Stimulated activated CD4-positive, alpha-beta T cell treated with anti-CD3 and anti-CD28 coated beads, Interleukin-12 subunit alpha, Interleukin-12 subunit beta, amount 100 ng/mL, for 4 hours (primary cell): ENCODE data around the gene SETDB2.
"Not testable (repeated sequence)": the region's sequence is repeated elsewhere in the genome, so short reads cannot be mapped to it uniquely, and the experiment has no call there.

Experiments
- DNase-seq: peaks from one replicate; pipeline ENCODE4 v3.0.0-alpha.2; 2020

SETDB2 gene

DNA sequence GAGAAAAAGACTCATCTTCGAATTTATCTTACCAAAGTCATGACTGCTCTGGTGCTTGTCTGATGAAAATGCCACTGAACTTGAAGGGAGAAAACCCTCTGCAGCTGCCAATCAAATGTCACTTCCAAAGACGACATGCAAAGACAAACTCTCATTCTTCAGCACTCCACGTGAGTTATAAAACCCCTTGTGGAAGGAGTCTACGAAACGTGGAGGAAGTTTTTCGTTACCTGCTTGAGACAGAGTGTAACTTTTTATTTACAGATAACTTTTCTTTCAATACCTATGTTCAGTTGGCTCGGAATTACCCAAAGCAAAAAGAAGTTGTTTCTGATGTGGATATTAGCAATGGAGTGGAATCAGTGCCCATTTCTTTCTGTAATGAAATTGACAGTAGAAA is 32.5 kb downstream of the SETDB2 start:
- DNase-seq: no peak

DNA sequence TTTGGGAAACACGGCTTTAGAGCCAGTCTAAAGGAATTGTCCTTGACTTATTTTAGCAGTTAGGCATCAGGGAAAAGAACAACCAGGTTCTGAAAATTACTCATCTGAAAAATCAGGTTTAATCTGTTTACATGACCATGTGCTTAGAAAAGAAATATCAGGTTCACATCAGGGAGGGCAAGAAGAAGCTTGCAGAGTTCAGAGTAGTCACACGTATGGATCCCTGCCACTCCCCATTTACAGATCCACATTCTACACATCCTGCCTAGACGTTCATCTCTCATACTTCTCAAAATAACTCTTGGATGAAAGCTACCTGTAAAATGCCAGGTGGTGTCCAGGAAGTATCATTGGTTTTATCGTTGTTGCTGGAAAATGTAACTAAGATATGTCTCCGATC is 37.7 kb downstream of the SETDB2 start:
- DNase-seq: no peak

DNA sequence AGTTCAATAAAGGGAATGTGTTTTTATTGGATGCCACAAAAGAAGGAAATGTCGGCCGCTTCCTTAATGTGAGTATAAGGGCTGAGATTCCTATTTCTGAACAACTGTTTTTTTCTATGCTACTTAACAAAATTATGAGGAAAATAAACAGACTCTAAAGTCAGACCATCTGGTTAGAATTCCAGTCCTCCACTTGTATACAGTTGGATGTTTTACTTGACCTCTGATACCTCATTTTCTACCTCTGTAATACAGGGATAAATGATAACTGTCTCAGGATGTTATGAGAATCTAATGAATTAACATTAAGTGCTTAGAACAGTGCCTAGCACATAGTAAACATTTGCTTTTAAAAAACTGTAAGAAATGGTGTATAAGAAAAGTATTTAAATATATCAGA is 44.5 kb downstream of the SETDB2 start:
- DNase-seq: no peak

DNA sequence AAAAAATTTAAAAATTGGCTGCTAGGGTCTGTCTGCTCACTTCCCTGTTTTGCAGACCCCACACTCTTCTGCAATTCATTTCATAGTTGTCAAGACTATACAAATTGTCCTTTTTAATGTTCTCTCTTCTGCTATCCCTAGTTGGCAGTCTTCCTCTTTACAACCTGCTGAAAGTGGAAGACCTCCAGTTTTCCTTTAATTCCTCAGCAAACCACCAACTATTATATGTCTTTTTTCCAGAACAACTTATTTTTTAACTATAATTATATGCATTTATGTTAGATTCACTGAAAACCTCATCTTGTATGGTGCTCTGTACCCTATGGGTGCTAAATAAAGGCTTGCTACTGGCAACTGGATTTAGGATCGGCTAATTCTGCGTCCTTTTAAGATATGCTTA is 50.6 kb downstream of the SETDB2 start:
- no peak for DNase-seq

DNA sequence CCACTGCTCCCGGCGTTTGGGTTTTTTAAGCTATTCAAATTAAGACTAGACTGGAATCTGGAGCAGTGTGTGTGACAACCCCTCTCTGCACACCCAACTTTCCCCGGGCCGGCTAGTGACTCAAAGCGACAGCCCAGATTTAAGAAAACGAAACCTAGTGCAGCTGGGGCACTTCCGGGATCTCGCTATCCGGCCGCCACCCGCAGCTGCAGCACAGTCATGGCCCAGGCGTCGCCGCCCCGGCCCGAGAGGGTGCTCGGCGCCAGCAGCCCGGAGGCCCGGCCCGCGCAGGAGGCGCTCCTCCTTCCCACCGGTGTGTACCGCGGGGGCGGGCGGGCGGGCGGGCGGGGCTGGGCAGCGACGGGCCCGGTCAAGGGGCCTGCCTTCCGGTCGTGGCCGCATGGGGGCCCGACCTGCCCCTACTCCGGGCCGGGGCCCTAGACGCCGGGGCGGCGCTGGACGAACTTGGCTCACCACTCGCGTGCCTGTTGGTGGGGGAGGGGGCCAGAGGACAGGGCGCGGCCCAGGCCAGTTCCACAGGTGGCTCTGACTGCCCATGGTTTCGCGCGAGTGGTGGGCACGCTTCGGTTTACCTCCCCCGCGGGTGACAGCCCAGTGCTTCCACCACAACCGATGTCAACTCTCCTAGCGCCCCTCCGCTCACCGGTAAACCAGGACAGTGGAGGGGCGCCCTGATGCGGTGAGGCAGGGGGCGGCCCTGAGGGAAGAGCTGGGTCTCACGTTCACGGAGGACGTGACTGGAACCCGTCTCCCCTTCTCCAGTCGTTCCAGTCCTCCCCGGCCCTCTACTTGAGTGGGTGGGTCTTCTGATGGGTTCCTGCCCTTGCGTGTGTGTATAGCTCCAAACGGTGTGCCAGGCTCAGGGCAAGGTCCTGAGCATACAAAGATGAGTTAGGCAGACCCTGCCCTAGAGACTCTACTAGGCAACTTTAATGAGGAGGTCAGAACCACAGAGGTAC is 52.0 kb downstream of the SETDB2 start, which contains the start of gene PHF11:
Gene PHF11, plus strand, starts transcription at position 171 of the 980 bp plus-strand sequence. Its CDS starts 49 bp downstream, at position 220.
- peak; percentile 82 for DNase-seq

DNA sequence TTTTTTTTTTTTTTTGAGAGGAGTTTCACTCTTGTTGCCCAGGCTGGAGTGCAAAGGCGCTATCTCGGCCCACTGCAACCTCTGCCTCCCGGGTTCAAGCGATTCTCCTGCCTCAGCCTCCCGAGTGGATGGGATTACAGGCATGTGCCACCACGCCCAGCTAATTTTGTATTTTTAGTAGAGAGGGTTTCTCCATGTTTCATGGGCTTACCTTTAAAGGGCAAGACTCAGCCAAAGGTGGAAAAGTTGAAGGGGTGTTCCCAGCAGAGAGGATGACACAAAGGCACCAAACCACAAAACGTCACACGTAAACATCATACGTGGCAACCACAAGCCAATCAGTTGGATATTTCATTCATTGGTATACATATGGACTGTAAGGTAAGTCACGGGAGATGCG is 52.8 kb downstream of the SETDB2 start:
- not testable (repeated sequence) for DNase-seq

DNA sequence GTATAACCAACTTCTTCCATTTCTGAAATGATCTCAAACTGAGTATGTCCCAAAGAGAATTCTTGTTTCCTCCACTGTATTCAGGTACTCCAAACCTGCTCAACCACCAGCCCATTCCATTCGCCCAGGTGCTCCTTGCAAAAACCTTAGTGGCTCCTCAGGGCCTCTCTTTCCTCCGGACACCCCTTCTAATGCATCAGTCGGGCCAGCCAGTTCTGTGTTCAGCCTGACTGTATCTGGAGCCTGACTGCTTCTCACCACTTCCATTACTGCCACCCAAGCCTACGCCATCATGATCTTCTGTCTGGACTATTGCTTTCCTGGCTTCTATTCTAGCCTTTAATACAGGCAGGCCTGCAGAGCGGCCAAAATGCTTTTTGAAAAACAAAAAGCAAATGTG is 53.2 kb downstream of the SETDB2 start:
- DNase-seq: no peak

DNA sequence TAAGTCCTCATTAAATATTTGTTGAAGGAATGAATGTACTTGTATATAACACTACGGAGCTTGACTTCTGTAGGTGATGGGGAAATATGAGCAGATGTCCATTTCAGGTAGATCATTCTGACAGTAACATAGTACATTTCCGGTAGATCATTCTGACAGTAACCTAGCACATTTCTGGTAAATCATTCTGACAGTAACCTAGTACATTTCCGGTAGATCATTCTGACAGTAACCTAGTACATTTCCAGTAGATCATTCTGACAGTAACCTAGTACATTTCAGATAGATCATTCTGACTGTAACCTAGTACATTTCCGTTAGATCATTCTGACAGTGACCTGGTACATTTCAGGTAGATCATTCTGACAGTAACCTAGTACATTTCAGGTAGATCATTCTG is 54.1 kb downstream of the SETDB2 start:
- no peak for DNase-seq

DNA sequence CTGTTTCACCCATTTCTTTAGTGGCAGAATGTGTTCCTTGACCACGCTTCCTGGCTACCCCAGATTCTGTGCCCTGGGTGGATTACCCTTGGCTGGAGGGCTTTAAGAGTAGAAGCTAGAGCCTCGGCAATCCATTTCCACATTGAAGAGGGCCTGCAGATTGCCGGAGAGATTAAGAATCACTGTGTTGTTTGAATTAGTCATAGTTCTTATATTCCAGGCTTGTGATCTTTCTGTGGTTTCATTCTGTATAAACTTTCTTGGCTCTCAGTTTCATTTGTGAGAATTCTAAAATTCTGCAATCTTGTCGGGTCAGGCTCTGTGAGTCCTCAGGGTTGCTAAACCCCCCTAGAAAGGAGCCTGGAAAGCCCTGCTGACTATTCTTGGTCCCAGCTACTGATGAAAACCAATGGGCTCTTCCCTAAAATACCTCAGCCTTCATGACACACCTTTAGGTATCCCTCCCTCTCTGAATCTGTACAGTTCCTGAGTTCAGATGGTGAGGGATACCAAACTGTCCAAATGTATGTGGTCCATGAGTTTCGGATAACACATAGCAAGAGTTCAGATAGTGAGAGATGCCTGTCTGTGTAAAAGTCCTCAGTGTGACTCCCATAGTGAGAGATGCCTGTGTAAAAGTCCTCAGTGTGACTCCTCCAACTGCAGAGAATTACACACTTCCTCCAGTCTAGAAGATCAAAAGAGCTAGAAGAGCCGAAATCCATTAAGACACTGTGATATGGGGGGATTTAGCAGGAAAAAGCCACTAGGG is 56.0 kb downstream of the SETDB2 start:
- DNase-seq: no peak

DNA sequence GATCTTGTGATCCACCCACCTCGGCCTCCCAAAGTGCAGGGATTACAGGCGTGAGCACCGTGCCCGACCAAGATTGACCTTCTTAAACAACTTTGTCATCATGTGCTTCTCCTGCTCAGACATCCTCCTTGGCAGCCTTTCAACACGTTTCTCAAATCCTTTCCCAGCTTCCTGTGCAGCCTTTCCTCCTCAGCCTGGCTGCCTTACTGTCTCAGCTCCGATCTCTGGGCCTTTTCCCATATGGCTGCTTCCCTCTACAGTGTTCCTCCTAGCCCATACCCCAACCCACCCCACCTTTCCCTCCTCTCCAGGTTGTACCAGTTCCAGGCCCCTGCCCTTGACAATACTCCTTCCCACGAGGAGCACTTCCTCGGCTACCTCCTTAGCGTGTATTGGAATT is 58.9 kb downstream of the SETDB2 start:
- DNase-seq: no peak

DNA sequence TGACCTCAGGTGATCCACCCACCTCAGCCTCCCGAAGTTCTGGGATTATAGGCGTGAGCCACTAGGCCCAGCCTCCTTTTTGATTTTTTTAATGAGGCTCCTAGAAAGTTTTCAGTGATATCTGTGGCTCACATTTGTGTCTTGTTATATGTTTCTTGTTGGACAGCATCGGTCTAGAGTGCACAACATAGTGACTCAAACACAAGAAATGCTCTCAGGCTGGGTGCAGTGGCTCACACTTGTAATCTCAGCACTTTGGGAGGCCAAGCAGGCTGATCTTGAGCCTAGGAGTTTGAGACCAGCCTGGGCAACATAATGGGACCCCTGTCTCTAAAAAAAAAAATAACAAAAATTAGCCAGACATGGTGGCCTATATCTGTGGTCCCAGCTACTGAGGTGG is 59.9 kb downstream of the SETDB2 start:
- no peak for DNase-seq

DNA sequence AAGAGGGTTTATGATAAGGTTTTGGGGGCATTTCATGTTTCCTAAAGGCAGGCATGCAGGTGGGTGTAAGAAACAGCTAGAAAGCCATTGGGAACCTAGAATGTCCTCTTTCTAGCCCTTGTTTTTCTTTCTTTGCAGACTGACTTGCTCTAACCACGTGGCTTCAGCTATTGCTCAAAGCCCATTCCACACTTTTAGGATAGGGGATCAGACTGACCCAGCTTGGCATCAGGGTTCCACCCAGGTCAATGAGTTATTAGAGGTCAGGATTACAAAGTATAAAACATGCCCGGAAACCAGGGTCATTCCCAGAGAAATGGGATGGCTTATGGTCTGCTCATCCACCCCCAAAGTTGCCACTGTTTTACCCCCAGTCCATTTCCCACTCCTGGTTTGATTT is 68.5 kb downstream of the SETDB2 start:
- no peak for DNase-seq

DNA sequence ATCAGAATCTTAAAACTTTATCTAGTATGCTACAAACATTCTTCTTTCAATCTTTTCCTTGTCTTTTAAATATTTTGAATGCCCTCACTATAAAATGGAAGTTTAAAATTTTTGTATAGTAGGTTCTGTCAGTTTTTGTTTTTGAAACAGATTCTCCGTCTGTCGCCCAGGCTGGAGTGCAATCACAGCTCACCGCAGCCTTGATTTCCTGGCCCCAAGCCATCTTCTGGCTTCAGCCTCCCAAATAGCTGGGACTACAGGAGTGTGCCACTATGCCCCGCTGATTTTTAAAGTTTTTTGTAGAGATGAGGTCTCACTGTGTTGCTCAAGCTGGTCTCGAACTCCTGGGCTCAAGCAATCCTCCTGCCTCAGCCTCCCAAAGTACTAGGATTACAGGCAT is 72.4 kb downstream of the SETDB2 start:
- no peak for DNase-seq

DNA sequence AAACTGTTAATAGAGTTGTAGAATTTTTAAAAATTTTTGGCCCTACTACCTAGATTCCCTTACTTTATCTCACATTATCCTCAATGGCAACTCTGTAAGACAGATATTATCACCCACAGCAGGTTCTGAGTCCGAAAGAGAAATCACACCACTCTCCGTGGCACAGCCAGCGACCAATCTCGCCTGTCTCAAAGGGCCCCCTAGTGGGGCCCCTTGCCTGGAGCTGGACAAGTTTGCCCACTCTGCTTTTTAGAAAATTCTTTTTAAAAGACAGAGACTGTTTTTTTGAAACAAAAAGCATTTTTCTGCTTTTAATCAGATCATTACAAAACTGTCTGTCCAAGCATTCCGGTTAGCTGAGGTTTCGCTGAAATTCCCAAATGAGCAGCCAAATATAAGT is 73.4 kb downstream of the SETDB2 start:
- no peak for DNase-seq

DNA sequence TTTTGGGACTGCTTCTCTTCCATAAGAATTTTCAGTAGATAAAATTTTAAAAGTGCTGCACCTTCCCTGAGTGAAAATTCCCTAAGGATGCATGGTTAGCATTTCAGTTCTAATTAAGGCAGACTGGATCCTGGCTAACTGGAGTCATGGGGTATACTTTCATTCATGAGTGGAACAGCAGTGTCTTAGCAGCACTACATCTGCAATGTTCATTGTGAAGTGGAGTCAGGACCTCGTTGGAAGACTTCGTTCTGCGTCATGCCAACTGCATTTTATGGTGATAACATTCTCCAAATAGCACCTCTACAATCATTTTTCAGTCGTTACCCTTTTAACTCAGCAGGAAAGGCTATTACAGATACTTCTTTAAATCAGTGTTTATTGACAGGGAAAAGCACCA is 77.2 kb downstream of the SETDB2 start:
- no peak for DNase-seq

DNA sequence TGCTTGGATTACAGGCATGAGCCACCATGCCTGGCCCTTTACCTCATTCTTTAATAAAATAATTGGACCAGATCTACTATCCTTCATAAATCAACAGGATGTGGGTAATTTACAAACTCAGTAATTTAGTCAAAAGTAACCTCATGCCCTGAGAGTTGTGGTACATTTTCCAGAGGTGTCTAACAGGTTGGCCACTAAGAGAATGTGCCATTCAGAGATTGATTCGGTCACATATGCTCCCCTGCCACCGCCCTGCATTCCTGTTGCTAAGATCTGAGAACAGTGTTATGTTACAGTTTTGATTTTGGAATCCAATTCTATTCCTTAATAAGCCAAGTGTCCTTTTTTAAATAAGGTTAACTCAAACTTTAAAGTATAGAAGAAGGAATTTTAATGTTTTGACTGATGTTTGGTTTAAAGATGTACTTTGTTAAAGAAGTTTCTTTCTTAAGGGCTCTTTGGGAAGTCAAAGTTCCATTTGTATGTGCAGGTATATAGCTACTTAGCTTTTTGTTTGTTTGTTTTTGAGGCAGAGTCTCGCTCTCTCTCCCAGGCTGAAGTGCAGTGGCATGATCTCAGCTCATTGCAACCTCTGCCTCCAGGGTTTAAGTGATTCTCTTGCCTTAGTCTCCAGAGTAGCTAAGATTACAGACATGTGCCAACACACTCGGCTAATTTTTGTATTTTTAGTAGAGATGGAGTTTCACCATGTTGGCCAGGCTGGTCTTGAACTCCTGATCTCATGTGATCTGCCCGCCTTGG is 80.8 kb downstream of the SETDB2 start:
- DNase-seq: no peak

DNA sequence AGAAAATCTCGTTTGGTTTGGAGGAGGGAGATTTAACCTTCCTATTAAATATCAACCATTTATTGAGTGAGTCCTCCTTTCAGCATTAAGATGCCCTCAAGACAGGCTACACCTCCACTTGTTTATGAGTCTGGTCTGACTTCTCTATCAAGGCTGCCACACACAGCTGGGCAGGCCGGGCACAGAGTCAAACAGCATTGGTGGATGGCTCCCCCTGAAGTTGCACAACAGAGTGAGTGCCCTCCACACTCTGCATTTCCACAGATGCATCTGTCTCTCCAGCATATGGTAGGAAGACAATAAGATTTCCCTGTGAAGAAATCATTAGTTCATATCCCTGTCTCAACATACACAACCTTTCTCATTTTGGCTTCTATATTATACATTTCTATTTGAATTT is 83.0 kb downstream of the SETDB2 start:
- DNase-seq: no peak

DNA sequence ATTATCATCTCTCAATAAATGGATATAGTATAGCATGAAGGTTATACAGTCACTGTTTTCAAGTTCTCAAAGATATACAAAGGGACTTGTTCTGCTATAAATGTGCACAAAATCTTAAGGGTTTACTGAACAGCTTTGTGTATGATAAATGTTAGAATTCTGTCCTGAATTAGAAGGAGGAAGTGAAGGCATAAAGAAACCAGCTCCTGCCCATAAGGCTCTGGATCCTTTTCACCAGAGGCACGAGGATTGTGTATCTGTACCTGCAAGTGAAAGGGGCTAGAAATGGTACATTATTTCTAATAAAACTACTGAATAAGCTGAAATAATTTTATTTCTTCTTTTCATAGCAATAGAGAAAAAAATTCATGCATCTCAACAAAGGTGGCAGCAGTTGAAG is 84.1 kb downstream of the SETDB2 start:
- no peak for DNase-seq

DNA sequence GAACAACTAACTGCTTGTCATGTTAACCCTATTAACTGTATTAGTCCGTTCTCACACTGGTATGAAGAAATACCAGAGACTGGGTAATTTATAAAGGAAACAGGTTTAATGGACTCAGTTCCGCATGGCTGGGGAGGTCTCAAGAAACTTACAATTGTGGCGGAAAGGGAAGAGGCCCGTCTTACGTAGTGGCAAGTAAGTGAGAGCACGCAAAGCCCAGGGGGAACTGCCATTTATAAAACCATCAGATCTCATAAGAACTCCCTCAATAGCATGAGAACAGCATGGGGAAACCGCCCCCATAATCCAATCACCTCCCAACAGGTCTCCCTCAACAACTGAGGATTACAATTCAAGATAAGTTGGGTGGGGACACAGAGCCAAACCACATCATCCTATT is 86.4 kb downstream of the SETDB2 start:
- DNase-seq: no peak

DNA sequence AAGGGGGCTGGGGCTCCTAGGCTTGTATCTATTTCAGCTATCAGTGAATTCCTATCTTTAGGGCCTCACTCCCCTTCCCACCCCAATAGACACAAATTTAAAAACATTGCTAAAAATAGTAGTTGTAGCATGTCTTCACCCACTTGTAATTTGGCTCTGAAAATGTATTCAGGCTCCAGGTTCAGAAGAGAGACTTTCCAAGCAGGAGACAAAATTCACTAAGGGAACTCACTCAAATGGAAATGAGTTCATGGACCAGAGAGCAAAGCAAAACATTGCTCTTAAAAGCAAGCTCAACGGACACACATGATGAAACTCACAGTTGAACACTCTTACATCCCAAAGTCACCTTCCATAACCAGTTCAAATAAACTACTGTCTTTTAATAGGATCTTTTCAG is 88.5 kb downstream of the SETDB2 start:
- DNase-seq: no peak

DNA sequence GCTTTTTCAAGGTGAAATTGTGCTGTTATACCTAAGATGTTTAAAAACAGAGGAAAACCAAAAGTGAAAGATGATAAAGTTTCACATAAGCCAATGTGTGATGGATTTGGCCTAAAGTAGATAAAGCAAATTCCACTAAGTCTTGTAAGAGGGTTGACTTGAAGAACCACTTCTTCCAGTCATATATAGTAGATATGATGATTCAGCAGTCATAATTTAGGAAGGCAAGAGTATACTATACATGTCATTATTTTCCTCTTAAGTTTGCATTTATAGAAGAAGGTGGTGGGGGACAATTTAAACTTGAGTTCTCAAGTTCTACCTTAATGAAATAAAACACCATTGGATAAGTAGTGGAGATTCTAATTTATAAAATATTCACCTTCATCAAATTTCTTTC is 88.9 kb downstream of the SETDB2 start:
- DNase-seq: no peak

DNA sequence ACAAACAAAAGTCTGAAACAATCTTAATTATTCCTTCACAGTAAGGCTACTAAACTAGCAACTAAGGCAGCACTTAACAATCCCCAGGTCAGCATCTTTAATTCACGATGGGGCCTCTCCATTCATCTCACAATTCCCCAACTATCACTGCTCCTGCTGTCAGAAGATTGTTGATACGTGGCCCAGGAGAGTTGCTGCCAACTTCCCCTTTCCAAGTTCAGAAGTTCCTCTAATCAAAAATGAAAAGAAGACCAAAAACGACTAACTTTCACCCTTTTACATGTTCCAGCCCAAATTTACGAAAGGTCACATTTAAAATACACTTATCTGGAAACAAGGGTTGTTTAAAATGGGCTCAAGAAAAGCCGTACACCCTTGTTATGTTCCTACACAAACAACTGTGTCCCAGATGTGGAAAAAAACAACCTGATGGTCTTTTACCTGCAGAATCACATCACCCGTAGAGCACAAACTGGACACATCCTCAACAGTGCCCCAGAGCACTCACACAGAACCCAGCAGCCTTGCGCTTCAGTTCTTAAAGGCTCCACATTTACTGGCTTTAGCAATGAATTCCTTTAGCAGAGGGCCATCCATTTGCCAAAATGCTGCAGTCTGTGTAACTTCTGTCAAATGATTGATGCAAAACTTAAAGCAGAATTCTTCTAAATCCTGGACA is 89.7 kb downstream of the SETDB2 start:
- DNase-seq: no peak
